ENCODE measurements around the gene HDAC10. TPM values are rescaled to one million over a fixed set of nuclear protein-coding genes. Genes with fewer than 3 reads are reported as not detected.

The HDAC10 gene
- total RNA-seq, 4 donors from 2014 or later, result 1.2 to 40.5 (median 20.6) TPM

- no peak for DNase-seq
- H3K9me3 ChIP-seq, result no peaks in the 10 kb centered on the region
- H3K4me1 ChIP-seq, result no peaks in the 10 kb centered on the region
- intact Hi-C loops (cut with DNase I; ENCODE audit: low total_unique reads), result no loop called here
- no peaks in the 10 kb centered on the region for H3K36me3 ChIP-seq
- no peaks in the 10 kb centered on the region for H3K27me3 ChIP-seq
- no peak overlapping the region for H3K4me3 ChIP-seq
- H3K27ac ChIP-seq, result no peak overlapping the region
- TF ChIP-seq CTCF (IDR thresholded peaks at IDR 0.05), result no peak
- TF ChIP-seq POLR2A (IDR thresholded peaks at IDR 0.05), result no peak
These were observed 30.3 kb downstream of the HDAC10 start for GRCh38 chr22:50220603-50221409.

GRCh38 chr22:50219800-50220602, 31.1 kb downstream of the HDAC10 start:
- no peak for TF ChIP-seq POLR2A (IDR thresholded peaks at IDR 0.05)
- no peak for TF ChIP-seq CTCF (IDR thresholded peaks at IDR 0.05)
- no peak overlapping the region for H3K4me3 ChIP-seq
- no peaks in the 10 kb centered on the region for H3K4me1 ChIP-seq
- intact Hi-C loops (cut with DNase I; ENCODE audit: low total_unique reads), result no loop called here
- DNase-seq, result no peak
- H3K27me3 ChIP-seq, result no peaks in the 10 kb centered on the region
- no peak overlapping the region for H3K27ac ChIP-seq
- no peaks in the 10 kb centered on the region for H3K9me3 ChIP-seq
- no peaks in the 10 kb centered on the region for H3K36me3 ChIP-seq

GRCh38 chr22:50218996-50219727, 31.9 kb downstream of the HDAC10 start:
- no peaks in the 10 kb centered on the region for H3K9me3 ChIP-seq
- H3K27ac ChIP-seq, result no peak overlapping the region
- intact Hi-C loops (cut with DNase I; ENCODE audit: low total_unique reads), result no loop called here
- TF ChIP-seq CTCF (IDR thresholded peaks at IDR 0.05), result no peak
- peak; percentile 82 for DNase-seq
- no peak overlapping the region for H3K4me3 ChIP-seq
- H3K4me1 ChIP-seq, result no peaks in the 10 kb centered on the region
- H3K27me3 ChIP-seq, result no peaks in the 10 kb centered on the region
- no peaks in the 10 kb centered on the region for H3K36me3 ChIP-seq

- Histone ChIP-seq H3K9me3 (no peaks in the 10 kb centered on the region), H3K4me3 (no peak overlapping the region), H3K36me3 (no peaks in the 10 kb centered on the region), H3K27ac (no peak overlapping the region), H3K4me1 (no peaks in the 10 kb centered on the region), H3K27me3 (no peaks in the 10 kb centered on the region)
- DNase-seq, result no peak
- intact Hi-C loops (cut with DNase I; ENCODE audit: low total_unique reads), result no loop called here
- TF ChIP-seq CTCF (IDR thresholded peaks at IDR 0.05), result no peak
These were observed 32.7 kb downstream of the HDAC10 start for GRCh38 chr22:50218153-50218995.
